ENCODE measurements around the gene ING5.
A peak's percentile ranks its signal among the peaks of the same experiment; 100 is the strongest.

GRCh38 chr2:241724259-241724974, 22.6 kb downstream of the ING5 start:
- TF ChIP-seq, protein P1, sequence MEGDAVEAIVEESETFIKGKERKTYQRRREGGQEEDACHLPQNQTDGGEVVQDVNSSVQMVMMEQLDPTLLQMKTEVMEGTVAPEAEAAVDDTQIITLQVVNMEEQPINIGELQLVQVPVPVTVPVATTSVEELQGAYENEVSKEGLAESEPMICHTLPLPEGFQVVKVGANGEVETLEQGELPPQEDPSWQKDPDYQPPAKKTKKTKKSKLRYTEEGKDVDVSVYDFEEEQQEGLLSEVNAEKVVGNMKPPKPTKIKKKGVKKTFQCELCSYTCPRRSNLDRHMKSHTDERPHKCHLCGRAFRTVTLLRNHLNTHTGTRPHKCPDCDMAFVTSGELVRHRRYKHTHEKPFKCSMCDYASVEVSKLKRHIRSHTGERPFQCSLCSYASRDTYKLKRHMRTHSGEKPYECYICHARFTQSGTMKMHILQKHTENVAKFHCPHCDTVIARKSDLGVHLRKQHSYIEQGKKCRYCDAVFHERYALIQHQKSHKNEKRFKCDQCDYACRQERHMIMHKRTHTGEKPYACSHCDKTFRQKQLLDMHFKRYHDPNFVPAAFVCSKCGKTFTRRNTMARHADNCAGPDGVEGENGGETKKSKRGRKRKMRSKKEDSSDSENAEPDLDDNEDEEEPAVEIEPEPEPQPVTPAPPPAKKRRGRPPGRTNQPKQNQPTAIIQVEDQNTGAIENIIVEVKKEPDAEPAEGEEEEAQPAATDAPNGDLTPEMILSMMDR (IDR thresholded peaks at IDR 0.05) = peak; percentile 1; the same call in 1 of the 2 replicates
- no peak for TF ChIP-seq ZFX (IDR thresholded peaks at IDR 0.05; ENCODE audit: borderline replicate concordance)
